ENCODE results near the gene CTXN1.

Gene CTXN1

GRCh38 chr19:7912697-7913564 lies 13.0 kb downstream of the CTXN1 start:
- DNase-seq = no peak

- DNase-seq = no peak
Measured at GRCh38 chr19:7912144-7912696, 13.7 kb downstream of the CTXN1 start.

- DNase-seq = no peak
Measured at GRCh38 chr19:7911508-7912143, 14.3 kb downstream of the CTXN1 start.

GRCh38 chr19:7910321-7911161 lies 15.4 kb downstream of the CTXN1 start:
- DNase-seq = no peak

- no peak for DNase-seq
Measured at GRCh38 chr19:7909471-7910067, 16.4 kb downstream of the CTXN1 start.

GRCh38 chr19:7908742-7909461 lies 17.0 kb downstream of the CTXN1 start:
- no peak for DNase-seq

- no peak for DNase-seq
Measured at GRCh38 chr19:7908078-7908699, 17.7 kb downstream of the CTXN1 start.

- DNase-seq = no peak
Measured at GRCh38 chr19:7907544-7907943, 18.4 kb downstream of the CTXN1 start.

GRCh38 chr19:7907122-7907521 lies 18.8 kb downstream of the CTXN1 start:
- no peak for DNase-seq

GRCh38 chr19:7905859-7906258 lies 20.1 kb downstream of the CTXN1 start:
- no peak for DNase-seq

GRCh38 chr19:7905268-7905667 lies 20.7 kb downstream of the CTXN1 start:
- no peak for DNase-seq

- peak in 1 of 2 experiments; percentile 17 for DNase-seq
Measured at GRCh38 chr19:7904074-7905020, 21.6 kb downstream of the CTXN1 start.

GRCh38 chr19:7903244-7904073 lies 22.5 kb downstream of the CTXN1 start, which contains the start of gene MAP2K7:
TSS of gene MAP2K7 (plus strand) at chr19:7903877. CDS start at chr19:7903945, 68 bp downstream.
- DNase-seq = peak; percentile 98

- no peak for DNase-seq
Measured at GRCh38 chr19:7902796-7903243, 23.1 kb downstream of the CTXN1 start.

GRCh38 chr19:7901337-7901736 lies 24.6 kb downstream of the CTXN1 start:
- no peak for DNase-seq

GRCh38 chr19:7900931-7901330 lies 25.0 kb downstream of the CTXN1 start:
- DNase-seq = no peak

GRCh38 chr19:7900401-7900870 lies 25.5 kb downstream of the CTXN1 start:
- no peak for DNase-seq

GRCh38 chr19:7899751-7900378 lies 26.1 kb downstream of the CTXN1 start:
- DNase-seq = no peak

Data from Kasumi-1 (cell line).